Natural killer cell (primary cell): ENCODE measurements around the gene S100A13. TPM values are rescaled to one million over a fixed set of nuclear protein-coding genes. Genes with fewer than 3 reads are reported as not detected.

Experiments used
- ATAC-seq, 3 donors: fragments of 150-1000 bp in 2 of 3; fragments of 200-7000 bp in 1 of 3; cut with Tn5 transposase; 1 replicate in 1 of 3; 2 replicates in 2 of 3; pipeline ENCODE4 v1.10.0; 2021; ENCODE audit warnings: mild to moderate bottlenecking in 2 of 3, moderate library complexity in 2 of 3
- DNase-seq, 2 donors: peaks; one replicate each; pipeline versions ENCODE4 v3.0.0 to v3.0.0-alpha.2; 2013 to 2021; ENCODE audit warnings: mixed read lengths in 1 of 2
- H3K27ac ChIP-seq: one replicate; pipeline ENCODE4 v1.5.1; 2013; ENCODE audit warnings: mild to moderate bottlenecking, low read length
- H3K27me3 ChIP-seq: one replicate; pipeline ENCODE4 v1.6.1; 2013; ENCODE audit warnings: low read length; ENCODE audit not compliant: control insufficient read depth, insufficient read depth
- H3K36me3 ChIP-seq: one replicate; pipeline ENCODE4 v1.6.1; 2013; ENCODE audit warnings: low read length; ENCODE audit not compliant: control insufficient read depth, insufficient read depth
- H3K4me1 ChIP-seq: one replicate; pipeline ENCODE4 v1.6.1; 2013; ENCODE audit warnings: low read length; ENCODE audit not compliant: control insufficient read depth, insufficient read depth
- H3K4me3 ChIP-seq: one replicate; pipeline ENCODE4 v1.5.1; 2013; ENCODE audit warnings: low read length
- H3K9me3 ChIP-seq: one replicate; pipeline ENCODE4 v1.6.1; 2013; ENCODE audit warnings: low read length; ENCODE audit not compliant: control insufficient read depth, insufficient read depth
- H3K27ac Mint-ChIP-seq, 2 donors: one replicate each; pipeline ENCODE4 v1.8.0; 2022; ENCODE audit warnings: mild to moderate bottlenecking in 2 of 2, mixed read lengths in 2 of 2, moderate library complexity in 1 of 2
- H3K27me3 Mint-ChIP-seq, 2 donors: one replicate each; pipeline ENCODE4 v1.8.0; 2022; ENCODE audit warnings: low read depth in 2 of 2, mixed read lengths in 2 of 2
- H3K36me3 Mint-ChIP-seq: one replicate; pipeline ENCODE4 v1.8.0; 2022; ENCODE audit warnings: mixed read lengths
- H3K4me1 Mint-ChIP-seq, 2 donors: one replicate each; pipeline ENCODE4 v1.8.0; 2022; ENCODE audit warnings: mixed read lengths in 2 of 2
- H3K4me3 Mint-ChIP-seq: one replicate; pipeline ENCODE4 v1.8.0; 2022; ENCODE audit warnings: mild to moderate bottlenecking, moderate library complexity, mixed read lengths
- H3K9me3 Mint-ChIP-seq, 2 donors: one replicate each; pipeline ENCODE4 v1.8.0; 2022; ENCODE audit warnings: mixed read lengths in 2 of 2
- CTCF ChIP-seq: fragments of 200-600 bp; IDR thresholded peaks from one replicate; pipeline ENCODE4 v1.8.0; 2022; ENCODE audit warnings: antibody characterized with exemption
- WGBS: methylation state at CpG from one replicate; pipeline ENCODE4 v1.1.7; 2013; ENCODE audit warnings: missing lambda C conversion rate; ENCODE audit not compliant: insufficient coverage; 5-methylcytosine and 5-hydroxymethylcytosine counted together
- intact Hi-C: fragments of 100-400 bp; cut with micrococcal nuclease; formaldehyde crosslinking; loops from one replicate; pipeline ENCODE4 v1.14.2; 2022
- total RNA-seq, 4 donors: library from RNA; stranded (reverse); fragments of 120-200 nt in 1 of 4; gene quantifications; one replicate each; pipeline versions ENCODE4 v1.2.3 to v1.2.4, GENCODE V29; 2013 to 2022

The S100A13 gene
- total RNA-seq, 3 donors from 2014 or later (not counting 1 experiment from before 2014, with no cell fraction given) = 4.0 to 5.8 (median 4.1) TPM

GRCh38 chr1:153607381-153607780, 19.9 kb downstream of the S100A13 start:
- no peak for TF ChIP-seq CTCF
- Histone ChIP-seq H3K36me3 (no peaks in the 10 kb centered on the region), H3K4me1 (peaks cover 3% of the 10 kb centered on the region), H3K27me3 (no peaks in the 10 kb centered on the region), H3K9me3 (no peaks in the 10 kb centered on the region), H3K4me3 (no peak overlapping the region), H3K27ac (no peak overlapping the region)
- Mint-ChIP-seq H3K27me3 (peaks cover 2 to 5% of the 10 kb centered on the region in 2 donors), H3K27ac (no peak overlapping the region), H3K4me3 (no peak overlapping the region), H3K36me3 (no peaks in the 10 kb centered on the region), H3K9me3 (no peaks in the 10 kb centered on the region), H3K4me1 (no peaks in the 10 kb centered on the region)
- ATAC-seq (no peak), DNase-seq (no peak)
- WGBS = 95% methylated on average over 8 of the region's 8 CpGs
- intact Hi-C loops = no loop called here

GRCh38 chr1:153606194-153606593, 21.1 kb downstream of the S100A13 start:
- H3K4me1 Mint-ChIP-seq = no peaks in the 10 kb centered on the region
- no peaks in the 10 kb centered on the region for H3K9me3 ChIP-seq
- peaks cover 2 to 5% of the 10 kb centered on the region in 2 donors for H3K27me3 Mint-ChIP-seq
- no peak overlapping the region for H3K27ac ChIP-seq
- no peak for ATAC-seq
- 92% methylated on average over 7 of the region's 11 CpGs for WGBS
- no peak for DNase-seq
- no peak for TF ChIP-seq CTCF
- intact Hi-C loops = no loop called here
- no peaks in the 10 kb centered on the region for H3K27me3 ChIP-seq
- no peaks in the 10 kb centered on the region for H3K36me3 ChIP-seq
- no peak overlapping the region for H3K4me3 ChIP-seq
- H3K4me3 Mint-ChIP-seq = no peak overlapping the region
- no peaks in the 10 kb centered on the region for H3K9me3 Mint-ChIP-seq
- H3K4me1 ChIP-seq = peaks cover 3% of the 10 kb centered on the region
- H3K36me3 Mint-ChIP-seq = no peaks in the 10 kb centered on the region
- no peak overlapping the region for H3K27ac Mint-ChIP-seq

GRCh38 chr1:153602749-153603148, 24.6 kb downstream of the S100A13 start:
- Mint-ChIP-seq H3K27me3 (peaks cover 2 to 5% of the 10 kb centered on the region in 2 donors), H3K27ac (no peak overlapping the region), H3K4me3 (no peak overlapping the region), H3K36me3 (no peaks in the 10 kb centered on the region), H3K9me3 (no peaks in the 10 kb centered on the region), H3K4me1 (no peaks in the 10 kb centered on the region)
- H3K4me3 ChIP-seq = no peak overlapping the region
- DNase-seq = no peak
- ATAC-seq = no peak
- no peaks in the 10 kb centered on the region for H3K27me3 ChIP-seq
- H3K4me1 ChIP-seq = peaks cover 14% of the 10 kb centered on the region
- intact Hi-C loops = no loop called here
- WGBS = 82% methylated on average over 5 of the region's 6 CpGs
- no peak overlapping the region for H3K27ac ChIP-seq
- no peaks in the 10 kb centered on the region for H3K36me3 ChIP-seq
- no peak for TF ChIP-seq CTCF
- no peaks in the 10 kb centered on the region for H3K9me3 ChIP-seq

GRCh38 chr1:153599847-153600246, 27.5 kb downstream of the S100A13 start:
- Histone ChIP-seq H3K4me1 (peaks cover 14% of the 10 kb centered on the region), H3K27ac (no peak overlapping the region), H3K36me3 (no peaks in the 10 kb centered on the region), H3K27me3 (no peaks in the 10 kb centered on the region), H3K4me3 (no peak overlapping the region), H3K9me3 (no peaks in the 10 kb centered on the region)
- no peak overlapping the region for H3K27ac Mint-ChIP-seq
- H3K4me1 Mint-ChIP-seq = no peaks in the 10 kb centered on the region
- H3K36me3 Mint-ChIP-seq = no peaks in the 10 kb centered on the region
- no peaks in the 10 kb centered on the region for H3K9me3 Mint-ChIP-seq
- no peak for DNase-seq
- TF ChIP-seq CTCF = no peak
- H3K27me3 Mint-ChIP-seq = peaks cover 0 to 2% of the 10 kb centered on the region in 2 donors
- 100% methylated on average over 3 of the region's 7 CpGs for WGBS
- no peak overlapping the region for H3K4me3 Mint-ChIP-seq
- intact Hi-C loops = no loop called here
- no peak for ATAC-seq
